ENCODE results near the gene FRAT2.
A peak's percentile ranks its signal among the peaks of the same experiment; 100 is the strongest.

Gene FRAT2, protein sequence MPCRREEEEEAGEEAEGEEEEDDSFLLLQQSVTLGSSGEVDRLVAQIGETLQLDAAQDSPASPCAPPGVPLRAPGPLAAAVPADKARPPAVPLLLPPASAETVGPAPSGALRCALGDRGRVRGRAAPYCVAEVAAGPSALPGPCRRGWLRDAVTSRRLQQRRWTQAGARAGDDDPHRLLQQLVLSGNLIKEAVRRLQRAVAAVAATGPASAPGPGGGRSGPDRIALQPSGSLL

DNA sequence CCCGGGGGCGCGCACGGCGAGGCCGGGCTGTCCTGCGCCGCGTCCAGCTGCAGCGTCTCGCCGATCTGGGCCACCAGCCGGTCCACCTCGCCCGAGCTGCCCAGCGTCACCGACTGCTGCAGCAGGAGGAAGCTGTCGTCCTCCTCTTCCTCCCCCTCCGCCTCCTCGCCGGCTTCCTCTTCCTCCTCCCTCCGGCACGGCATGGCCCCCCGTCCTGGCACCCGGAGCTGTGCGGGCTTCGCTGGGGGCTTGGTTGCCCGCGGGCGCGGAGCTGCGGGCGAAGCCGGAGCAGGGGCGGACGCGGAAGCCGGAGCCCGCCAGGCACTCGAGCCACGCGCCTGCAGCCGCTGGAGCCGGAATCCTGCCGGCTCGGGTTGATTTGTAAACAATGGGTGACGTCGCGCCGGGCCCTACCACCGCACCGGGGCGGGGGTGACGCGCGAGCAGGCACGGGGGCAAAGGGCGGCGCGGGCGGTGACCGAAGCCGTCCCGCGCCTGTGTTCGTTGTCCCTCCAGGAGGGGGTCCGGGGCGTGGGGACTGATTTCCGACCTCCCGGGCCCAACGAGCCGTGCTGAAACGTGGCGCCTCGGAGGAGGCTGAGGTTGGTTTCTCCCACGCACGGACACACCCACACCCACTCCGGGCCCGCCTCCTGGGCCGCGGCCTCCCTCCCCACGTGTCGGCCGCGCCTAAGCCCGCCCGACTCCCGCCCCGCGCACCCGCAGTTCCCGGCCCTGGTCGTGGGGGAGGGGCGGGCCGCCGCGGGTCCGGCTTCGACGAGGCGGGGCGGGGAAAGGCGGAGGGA is at the start of gene FRAT2:
FRAT2 (minus strand) TSS at position 360 of the 806 bp plus-strand sequence; CDS start at position 203, 157 bp downstream.
- H3K4me3 ChIP-seq (ENCODE audit: low read length): peak within 1 kb of the TSS; percentile 93
- TF ChIP-seq ZNF274 (IDR thresholded peaks at IDR 0.05; ENCODE audit: low read depth, low read length): no peak

DNA sequence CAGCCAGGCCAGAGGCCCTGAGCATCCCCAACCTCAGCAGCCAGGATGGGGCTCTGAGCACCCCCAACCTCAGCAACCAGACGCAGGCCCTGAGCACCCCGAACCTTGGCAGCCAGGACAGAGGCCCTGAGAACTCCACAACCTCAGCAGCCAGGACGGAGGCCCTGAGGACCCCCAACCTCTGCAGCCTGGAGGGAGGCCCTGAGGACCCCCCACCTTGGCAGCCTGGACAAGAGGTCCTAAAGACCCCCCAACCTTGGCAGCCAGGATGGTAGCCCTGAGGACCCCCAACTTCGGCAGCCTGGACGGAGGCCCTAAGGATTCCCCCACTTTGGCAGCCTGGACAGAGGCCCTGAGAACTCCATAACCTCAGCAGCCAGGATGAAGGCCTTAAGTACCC is 49.6 kb upstream of the FRAT2 start:
- no peak for TF ChIP-seq ZNF274 (IDR thresholded peaks at IDR 0.05; ENCODE audit: low read depth, low read length)
- no peak overlapping the region for H3K4me3 ChIP-seq (ENCODE audit: low read length)

DNA sequence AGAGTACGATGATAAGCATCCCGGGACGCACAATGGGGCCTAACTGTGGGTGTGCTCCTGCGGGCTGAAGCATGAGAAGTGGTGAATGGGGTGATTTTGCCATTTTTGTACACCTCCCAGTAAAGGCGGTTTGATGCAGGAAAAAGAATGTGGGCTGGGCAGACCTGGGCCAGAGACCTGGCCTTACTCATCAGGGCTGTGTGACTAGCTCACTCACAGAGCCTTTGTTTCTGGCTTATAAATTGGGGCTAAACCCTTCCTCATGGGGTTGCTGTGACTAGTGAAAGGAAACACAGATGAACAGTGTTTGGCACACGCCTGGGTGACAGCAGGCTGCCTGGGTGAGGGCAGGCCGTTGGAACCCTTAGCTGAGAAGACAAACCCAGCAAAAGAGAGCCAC is 48.6 kb upstream of the FRAT2 start:
- no peak overlapping the region for H3K4me3 ChIP-seq (ENCODE audit: low read length)
- no peak for TF ChIP-seq ZNF274 (IDR thresholded peaks at IDR 0.05; ENCODE audit: low read depth, low read length)

DNA sequence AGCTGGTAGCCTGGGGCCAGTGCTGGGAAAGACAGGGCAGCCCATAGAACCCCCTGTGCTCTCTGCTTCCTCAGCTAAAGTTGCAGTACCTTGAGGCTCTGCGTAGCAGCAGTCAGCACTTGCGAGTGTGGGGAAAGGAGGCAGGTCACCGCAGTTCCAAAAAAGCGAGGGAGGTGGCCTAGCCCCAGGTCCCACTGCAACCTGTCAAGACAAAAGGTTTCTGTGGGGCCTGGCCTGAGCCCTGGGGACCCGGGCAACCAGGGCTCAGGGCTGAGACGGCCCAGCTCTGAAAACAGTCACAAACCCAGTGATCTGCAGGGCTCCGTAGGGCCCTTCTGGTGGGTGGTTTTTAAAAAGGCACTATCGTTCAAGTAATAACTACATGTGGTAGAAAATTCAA is 47.1 kb upstream of the FRAT2 start:
- TF ChIP-seq ZNF274 (IDR thresholded peaks at IDR 0.05; ENCODE audit: low read depth, low read length): no peak
- H3K4me3 ChIP-seq (ENCODE audit: low read length): no peak overlapping the region

DNA sequence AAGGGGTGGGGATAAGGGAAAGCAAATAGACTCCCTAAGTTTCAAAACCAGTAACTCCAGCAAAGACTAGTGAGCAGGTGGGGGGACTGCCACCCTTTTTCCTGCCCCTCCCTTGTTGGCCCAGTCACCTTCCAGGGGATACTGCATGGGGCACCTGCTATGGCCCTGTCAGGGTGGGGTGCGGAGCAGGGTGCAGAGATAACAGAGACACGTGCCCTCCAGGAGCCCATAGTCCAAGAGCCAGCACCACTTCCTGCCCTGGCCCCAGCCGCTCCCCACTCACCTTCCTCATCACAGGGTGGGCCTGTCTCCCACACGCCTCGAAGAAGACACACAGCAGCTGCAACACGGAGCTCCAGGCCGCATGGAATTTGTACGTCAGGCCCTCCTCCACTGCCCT is 46.0 kb upstream of the FRAT2 start:
- TF ChIP-seq ZNF274 (IDR thresholded peaks at IDR 0.05; ENCODE audit: low read depth, low read length): no peak
- no peak overlapping the region for H3K4me3 ChIP-seq (ENCODE audit: low read length)

DNA sequence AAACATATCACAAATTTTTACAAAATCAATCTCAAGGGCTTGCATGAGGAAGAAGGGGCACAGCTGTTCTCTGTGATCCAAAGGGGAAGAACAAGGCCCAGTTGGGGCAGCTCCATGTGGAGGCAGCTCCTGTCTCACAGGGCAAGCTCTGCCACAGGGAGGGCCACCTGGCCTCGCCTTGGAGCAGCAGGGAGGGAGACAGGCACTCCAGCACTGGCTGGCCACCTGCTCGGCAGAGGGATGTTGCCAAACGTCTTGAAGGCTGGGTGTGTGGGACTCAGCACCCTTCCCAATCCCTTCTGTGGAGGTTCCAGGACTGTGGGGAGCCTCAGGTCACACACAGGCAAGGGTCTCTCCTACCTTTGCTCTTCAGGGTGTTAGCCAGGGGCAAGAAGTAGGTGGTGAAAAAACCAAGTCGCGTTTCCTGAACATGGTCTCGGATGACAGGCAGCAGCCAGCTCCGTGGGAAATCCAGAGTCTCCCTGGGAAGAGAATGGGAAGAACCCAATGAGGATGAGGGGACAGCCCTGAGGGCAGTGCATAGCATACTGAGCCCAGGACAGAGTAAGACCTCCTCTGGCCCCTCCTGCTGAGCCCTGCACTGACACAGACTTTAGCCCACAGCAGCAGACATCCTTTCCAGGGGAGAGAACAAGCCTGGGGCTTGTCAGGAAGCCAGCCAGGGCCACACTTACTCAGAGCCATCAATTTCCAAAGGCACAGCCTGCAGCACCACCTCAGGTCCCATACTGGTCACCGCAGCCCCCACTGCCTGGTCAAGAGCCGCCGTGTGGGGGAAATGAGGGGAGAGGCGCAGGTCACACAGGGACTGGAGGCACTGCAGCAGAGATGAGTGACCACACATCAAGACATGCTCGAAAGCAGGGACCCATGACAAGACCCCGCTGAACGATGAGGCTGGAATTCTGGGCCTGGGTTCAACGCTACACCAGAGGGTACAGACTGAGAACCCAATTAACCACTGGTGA is 44.7 kb upstream of the FRAT2 start:
- H3K4me3 ChIP-seq (ENCODE audit: low read length): no peak overlapping the region
- no peak for TF ChIP-seq ZNF274 (IDR thresholded peaks at IDR 0.05; ENCODE audit: low read depth, low read length)

DNA sequence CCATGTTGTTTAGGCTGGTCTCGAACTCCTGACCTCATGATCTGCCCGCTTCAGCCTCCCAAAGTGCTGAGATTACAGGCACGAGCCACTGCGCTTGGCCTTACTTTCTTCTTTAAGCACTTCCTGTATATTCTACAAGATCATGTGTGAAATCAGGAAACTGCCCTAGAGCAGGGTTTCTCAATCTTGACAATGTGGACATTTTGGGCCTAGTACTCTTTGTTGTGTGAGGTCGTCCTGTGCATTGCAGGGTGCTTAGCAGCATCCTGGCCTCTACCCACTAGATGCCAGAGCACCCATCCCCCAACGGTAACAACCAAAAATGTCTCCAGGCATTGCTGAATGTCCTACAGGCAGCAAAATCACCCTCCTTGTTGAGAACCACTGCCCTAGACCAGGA is 41.9 kb upstream of the FRAT2 start:
- TF ChIP-seq ZNF274 (IDR thresholded peaks at IDR 0.05; ENCODE audit: low read depth, low read length): no peak
- no peak overlapping the region for H3K4me3 ChIP-seq (ENCODE audit: low read length)

DNA sequence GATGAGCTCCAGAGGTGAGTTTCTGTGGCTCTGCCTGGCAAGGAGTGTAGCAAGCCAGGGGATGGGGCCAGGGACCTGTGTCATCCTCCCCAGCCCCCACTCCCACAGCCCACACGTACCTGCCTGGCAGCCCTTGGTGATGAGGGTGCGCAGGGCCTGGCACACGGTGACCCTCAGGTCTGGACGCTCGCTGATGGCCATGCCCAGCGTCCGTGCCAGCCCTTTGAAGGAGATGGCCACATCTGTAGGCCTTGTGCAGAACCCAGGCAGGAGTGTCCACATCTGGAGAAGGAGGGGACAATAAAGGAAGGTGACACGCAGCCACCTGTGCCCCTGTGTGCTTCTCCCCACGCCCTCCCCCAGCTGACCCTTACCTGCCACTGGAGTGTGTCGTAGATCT is 38.9 kb upstream of the FRAT2 start:
- TF ChIP-seq ZNF274 (IDR thresholded peaks at IDR 0.05; ENCODE audit: low read depth, low read length): no peak
- no peak overlapping the region for H3K4me3 ChIP-seq (ENCODE audit: low read length)

DNA sequence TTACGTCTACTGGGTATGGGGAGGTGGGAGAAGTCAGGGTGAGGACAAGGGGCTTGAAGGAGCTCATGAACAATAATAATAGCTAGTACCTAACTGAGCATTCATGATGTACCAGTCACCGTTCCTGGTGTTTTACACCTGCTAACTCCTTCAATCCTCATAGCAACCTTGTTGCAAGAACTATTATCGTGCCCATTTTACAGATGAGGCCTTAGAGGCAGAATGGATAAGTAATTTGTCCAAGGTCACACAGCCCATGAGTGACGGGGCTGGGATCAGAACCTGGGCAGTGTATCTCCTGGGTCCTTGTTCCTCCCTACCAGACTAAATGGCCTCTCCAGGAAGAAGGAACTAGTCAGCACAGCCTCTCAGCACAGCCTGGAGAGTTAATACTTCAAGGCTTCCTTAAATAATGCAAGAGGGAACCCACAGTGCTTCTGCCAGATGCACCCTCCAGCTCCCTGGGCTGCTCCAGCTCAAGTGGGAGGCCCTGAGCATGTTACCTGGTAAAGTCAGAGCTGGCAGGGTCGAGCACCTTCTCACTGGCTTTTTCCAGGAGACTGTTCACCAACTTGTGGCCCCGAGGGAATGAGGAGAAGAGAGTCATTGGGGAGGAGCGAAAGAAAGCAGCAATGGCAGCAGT is 37.8 kb upstream of the FRAT2 start:
- no peak for TF ChIP-seq ZNF274 (IDR thresholded peaks at IDR 0.05; ENCODE audit: low read depth, low read length)

DNA sequence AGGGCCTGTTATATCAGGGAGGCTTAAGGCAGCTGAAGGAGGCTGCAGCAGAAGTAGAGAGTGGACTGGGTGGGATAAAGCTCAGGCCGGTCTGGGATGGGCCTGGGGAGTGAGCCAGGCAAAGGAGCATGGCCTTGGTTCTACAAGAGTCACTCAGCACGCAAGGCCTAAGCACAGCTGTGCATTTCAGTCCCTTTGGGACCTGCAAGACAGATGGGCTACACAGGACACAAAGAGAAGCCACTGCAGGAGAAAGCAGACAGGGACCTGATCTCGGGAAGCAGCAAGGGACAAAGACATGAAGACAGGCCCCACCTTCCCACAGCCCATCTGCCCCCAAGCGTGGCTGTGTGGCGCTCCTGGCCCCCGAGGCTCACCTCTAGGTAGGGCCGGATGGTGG is 37.2 kb upstream of the FRAT2 start:
- TF ChIP-seq ZNF274 (IDR thresholded peaks at IDR 0.05; ENCODE audit: low read depth, low read length): no peak

More for the DNA sequence above, 37.8 kb upstream of the FRAT2 start:
- H3K4me3 ChIP-seq (ENCODE audit: low read length): no peak overlapping the region

DNA sequence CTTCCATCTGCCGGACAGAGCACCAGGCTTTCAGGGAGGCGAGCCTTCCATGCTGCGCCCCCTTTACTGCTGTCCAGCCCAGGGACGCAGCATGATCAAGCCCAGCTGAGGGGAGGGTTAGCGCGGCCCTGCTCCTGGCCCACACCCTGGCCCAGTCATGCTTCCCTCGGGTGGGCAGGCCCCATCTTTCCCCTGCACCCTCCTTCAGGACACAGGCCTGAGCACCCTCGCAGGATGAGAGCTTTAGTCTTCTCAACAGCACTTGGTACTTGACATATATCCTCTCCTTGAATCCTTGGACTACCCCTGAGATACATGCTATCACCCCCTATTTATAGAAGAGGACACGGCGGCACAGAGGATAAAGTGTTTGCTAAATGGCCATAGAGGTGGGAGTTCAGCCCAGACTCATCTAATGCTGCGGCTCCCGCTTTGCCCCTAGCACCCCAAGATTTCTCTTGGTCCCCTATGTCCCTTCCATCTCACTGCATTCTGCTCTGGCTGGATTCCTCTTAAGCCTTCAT is 32.7 kb upstream of the FRAT2 start:
- no peak overlapping the region for H3K4me3 ChIP-seq (ENCODE audit: low read length)

More for the DNA sequence above, 37.2 kb upstream of the FRAT2 start:
- no peak overlapping the region for H3K4me3 ChIP-seq (ENCODE audit: low read length)

DNA sequence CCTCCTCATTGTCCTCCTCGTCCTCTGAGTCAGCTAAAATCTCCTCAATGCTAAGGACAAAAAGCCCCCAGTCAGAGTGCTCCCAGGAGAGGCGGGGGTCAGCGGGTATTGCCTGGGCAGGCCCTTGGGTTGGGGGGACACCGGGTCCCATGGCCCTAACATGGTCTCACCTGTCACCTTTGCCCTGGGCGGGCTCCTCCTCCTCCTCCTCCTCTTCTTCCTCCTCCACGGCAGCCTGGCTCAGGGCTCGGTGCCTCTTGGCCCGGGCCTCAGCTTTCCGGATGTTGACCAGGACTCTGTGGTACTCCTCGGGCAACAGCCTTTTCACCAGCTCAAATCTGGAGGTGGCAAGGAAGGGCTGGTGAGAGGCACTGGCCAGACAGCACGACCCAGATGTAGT is 32.0 kb upstream of the FRAT2 start:
- TF ChIP-seq ZNF274 (IDR thresholded peaks at IDR 0.05; ENCODE audit: low read depth, low read length): no peak
- H3K4me3 ChIP-seq (ENCODE audit: low read length): no peak overlapping the region

More for the DNA sequence above, 32.7 kb upstream of the FRAT2 start:
- TF ChIP-seq ZNF274 (IDR thresholded peaks at IDR 0.05; ENCODE audit: low read depth, low read length): no peak

DNA sequence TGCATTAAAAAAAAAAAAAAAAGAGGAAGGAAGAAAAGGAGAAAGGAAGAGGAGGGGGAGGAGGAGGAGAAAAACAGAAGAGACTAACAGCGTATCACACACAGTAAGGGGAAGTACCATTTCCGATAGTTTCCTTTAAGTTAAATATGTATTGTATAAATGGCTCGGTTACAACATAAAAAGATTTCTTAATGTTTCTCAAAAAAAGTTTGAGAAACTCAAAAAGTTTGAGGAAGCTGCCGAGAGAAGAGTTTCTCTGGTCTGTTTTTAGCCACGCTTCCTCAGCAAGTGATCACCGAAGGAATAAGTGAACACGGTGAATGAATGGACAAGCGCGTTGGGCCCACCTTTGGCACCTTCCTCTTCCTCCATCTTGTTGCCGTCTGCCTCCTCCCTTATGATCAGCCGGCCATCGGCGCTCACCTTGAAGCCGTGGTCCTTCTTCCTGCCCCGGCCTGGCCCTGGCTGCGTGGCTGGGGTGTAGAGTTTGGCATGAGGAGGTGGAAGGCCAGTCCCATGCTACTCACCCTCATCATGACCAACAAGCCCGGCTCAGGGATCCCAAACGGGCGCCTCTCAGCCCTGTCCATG is 31.3 kb upstream of the FRAT2 start:
- H3K4me3 ChIP-seq (ENCODE audit: low read length): no peak overlapping the region
- TF ChIP-seq ZNF274 (IDR thresholded peaks at IDR 0.05; ENCODE audit: low read depth, low read length): no peak
